ENCODE results near the gene SDCBP2. TPM values are rescaled to one million over a fixed set of nuclear protein-coding genes. Genes with fewer than 3 reads are reported as not detected.

The SDCBP2 gene
- total RNA-seq, 2 donors from 2014 or later = 1.5 to 5.1 TPM

DNA sequence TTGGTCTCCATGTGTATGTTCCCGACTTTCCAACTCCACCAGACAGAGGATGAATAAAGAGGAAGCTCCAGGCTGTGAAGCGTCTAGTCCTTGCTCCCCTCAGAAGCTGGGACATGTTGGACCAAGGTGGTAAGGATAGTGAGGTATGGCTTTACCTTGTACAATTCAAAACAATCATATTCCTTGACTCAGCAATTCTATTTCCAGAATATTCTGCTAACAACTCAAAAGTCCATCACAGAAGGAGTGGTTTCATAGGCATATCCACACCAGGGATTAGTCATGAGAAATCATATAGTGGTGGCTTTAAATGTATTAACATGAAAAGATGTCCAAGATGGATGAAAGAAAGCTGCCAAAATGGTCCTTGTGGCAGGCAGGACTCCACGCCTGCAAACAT, 44.1 kb upstream of the SDCBP2 start:
- WGBS, 2 experiments (ENCODE audit: insufficient coverage in 1 of 2, insufficient read length in 1 of 2) = 100% methylated on average over 2 of the region's 3 CpGs; no CpG with 5 or more reads in 1 of the 2 experiments
- DNase-seq = no peak
- Histone ChIP-seq H3K9me3 (ENCODE audit: control insufficient read depth, low read length) (no peaks in the 10 kb centered on the region), H3K27me3 (ENCODE audit: control insufficient read depth, insufficient read depth, low read length, poor library complexity, severe bottlenecking) (no peaks in the 10 kb centered on the region), H3K4me1 (ENCODE audit: control insufficient read depth, insufficient read depth, low read length) (peaks cover 8% of the 10 kb centered on the region), H3K9ac (ENCODE audit: extremely low read depth, low read length, poor library complexity, severe bottlenecking) (no peak overlapping the region), H3K4me3 (ENCODE audit: low read length) (no peak overlapping the region), H3K27ac (ENCODE audit: low read depth, low read length) (no peak overlapping the region), H3K36me3 (ENCODE audit: control insufficient read depth, insufficient read depth, low read length) (peaks cover 51% of the 10 kb centered on the region)
- no peaks in the 10 kb centered on the region for H3K27me3 Mint-ChIP-seq (ENCODE audit: insufficient read depth)
- TF ChIP-seq, protein P1, sequence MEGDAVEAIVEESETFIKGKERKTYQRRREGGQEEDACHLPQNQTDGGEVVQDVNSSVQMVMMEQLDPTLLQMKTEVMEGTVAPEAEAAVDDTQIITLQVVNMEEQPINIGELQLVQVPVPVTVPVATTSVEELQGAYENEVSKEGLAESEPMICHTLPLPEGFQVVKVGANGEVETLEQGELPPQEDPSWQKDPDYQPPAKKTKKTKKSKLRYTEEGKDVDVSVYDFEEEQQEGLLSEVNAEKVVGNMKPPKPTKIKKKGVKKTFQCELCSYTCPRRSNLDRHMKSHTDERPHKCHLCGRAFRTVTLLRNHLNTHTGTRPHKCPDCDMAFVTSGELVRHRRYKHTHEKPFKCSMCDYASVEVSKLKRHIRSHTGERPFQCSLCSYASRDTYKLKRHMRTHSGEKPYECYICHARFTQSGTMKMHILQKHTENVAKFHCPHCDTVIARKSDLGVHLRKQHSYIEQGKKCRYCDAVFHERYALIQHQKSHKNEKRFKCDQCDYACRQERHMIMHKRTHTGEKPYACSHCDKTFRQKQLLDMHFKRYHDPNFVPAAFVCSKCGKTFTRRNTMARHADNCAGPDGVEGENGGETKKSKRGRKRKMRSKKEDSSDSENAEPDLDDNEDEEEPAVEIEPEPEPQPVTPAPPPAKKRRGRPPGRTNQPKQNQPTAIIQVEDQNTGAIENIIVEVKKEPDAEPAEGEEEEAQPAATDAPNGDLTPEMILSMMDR (conservative IDR thresholded peaks at IDR 0.05) = no peak
- peaks cover 12% of the 10 kb centered on the region for H3K4me1 Mint-ChIP-seq
- no peak overlapping the region for H3K4me3 Mint-ChIP-seq
- no peaks in the 10 kb centered on the region for H3K9me3 Mint-ChIP-seq
- peaks cover 41% of the 10 kb centered on the region for H3K36me3 Mint-ChIP-seq (ENCODE audit: low read depth)
- no peak overlapping the region for H3K27ac Mint-ChIP-seq

DNA sequence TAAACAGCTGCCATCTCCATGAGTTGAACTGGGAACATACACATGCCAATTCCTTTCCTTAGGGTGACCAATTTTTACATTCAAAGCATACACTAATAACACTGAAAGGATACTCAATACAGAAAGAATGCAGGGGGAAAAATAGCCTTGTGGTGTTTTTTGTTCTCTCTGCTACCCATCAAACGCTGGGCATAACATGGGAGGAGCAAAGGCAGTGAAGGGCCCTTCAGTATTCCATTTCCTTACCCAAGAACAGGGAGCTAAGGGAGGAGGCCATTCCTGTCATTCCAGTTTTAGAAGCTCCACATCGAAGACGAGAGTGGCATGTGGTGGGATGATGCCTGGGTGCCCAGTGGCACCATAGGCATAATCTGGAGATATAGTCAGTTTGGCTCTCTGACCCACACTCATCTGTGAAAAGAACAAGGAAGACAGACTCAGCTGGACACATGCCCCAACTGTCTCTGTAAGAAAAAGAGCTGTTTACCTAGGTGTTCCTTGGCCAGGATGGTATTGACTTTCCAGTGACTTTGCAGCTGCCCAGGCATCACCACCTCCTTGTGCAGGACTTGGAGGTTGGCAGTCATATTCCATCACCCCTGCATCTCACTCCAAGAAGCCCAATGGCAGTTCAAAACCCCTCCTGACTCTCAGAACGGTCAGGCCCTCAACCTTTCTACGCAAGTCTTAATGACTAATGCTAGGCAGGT, 43.0 kb upstream of the SDCBP2 start:
- H3K27me3 ChIP-seq (ENCODE audit: control insufficient read depth, insufficient read depth, low read length, poor library complexity, severe bottlenecking) = no peaks in the 10 kb centered on the region
- no peak overlapping the region for H3K4me3 Mint-ChIP-seq
- H3K9me3 ChIP-seq (ENCODE audit: control insufficient read depth, low read length) = no peaks in the 10 kb centered on the region
- WGBS, 2 experiments (ENCODE audit: insufficient coverage in 1 of 2, insufficient read length in 1 of 2) = 97 to 100% methylated on average over 1 to 3 of the region's 5 CpGs
- no peak overlapping the region for H3K4me3 ChIP-seq (ENCODE audit: low read length)
- H3K27me3 Mint-ChIP-seq (ENCODE audit: insufficient read depth) = no peaks in the 10 kb centered on the region
- no peak overlapping the region for H3K27ac ChIP-seq (ENCODE audit: low read depth, low read length)
- H3K4me1 Mint-ChIP-seq = peaks cover 6% of the 10 kb centered on the region
- H3K27ac Mint-ChIP-seq = no peak overlapping the region
- peaks cover 51% of the 10 kb centered on the region for H3K36me3 Mint-ChIP-seq (ENCODE audit: low read depth)
- H3K36me3 ChIP-seq (ENCODE audit: control insufficient read depth, insufficient read depth, low read length) = peaks cover 62% of the 10 kb centered on the region
- H3K9ac ChIP-seq (ENCODE audit: extremely low read depth, low read length, poor library complexity, severe bottlenecking) = no peak overlapping the region
- DNase-seq = no peak
- no peaks in the 10 kb centered on the region for H3K9me3 Mint-ChIP-seq
- H3K4me1 ChIP-seq (ENCODE audit: control insufficient read depth, insufficient read depth, low read length) = peaks cover 6% of the 10 kb centered on the region
- TF ChIP-seq, protein P1 (conservative IDR thresholded peaks at IDR 0.05) = no peak

DNA sequence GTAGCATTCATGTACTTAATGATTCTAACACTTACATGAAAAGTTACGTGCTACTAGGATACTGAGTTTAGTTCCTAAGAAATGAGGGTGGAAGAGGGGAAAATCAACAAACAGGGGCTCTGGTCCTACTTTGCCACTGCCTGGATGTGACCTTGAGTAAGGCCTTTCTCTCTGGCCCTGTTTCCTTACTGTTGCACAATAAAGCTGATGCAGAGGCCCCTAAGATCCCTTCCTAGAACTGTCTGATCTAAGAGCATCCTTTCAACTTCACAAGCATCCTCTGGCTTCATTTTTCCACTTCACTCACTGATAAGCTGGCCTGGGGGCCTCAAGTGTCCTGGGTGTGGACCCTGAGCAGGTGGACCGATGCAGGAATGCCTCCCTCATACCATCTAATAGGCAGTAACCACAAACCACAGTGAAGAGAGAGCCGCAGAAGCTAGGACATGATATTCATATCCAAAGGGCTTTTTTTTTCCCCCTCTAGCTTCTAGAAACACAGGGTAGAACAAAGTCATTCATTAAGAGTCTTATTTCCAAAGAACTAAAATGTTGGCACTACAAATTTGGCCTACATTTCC, 42.4 kb upstream of the SDCBP2 start:
- no peak overlapping the region for H3K4me3 Mint-ChIP-seq
- H3K27me3 Mint-ChIP-seq (ENCODE audit: insufficient read depth) = no peaks in the 10 kb centered on the region
- WGBS, 2 experiments (ENCODE audit: insufficient coverage in 1 of 2, insufficient read length in 1 of 2) = 94 to 99% methylated on average over 3 of the region's 3 CpGs

More for the DNA sequence above, 42.4 kb upstream of the SDCBP2 start:
- no peaks in the 10 kb centered on the region for H3K9me3 Mint-ChIP-seq
- Histone ChIP-seq H3K9ac (ENCODE audit: extremely low read depth, low read length, poor library complexity, severe bottlenecking) (no peak overlapping the region), H3K4me3 (ENCODE audit: low read length) (no peak overlapping the region), H3K27me3 (ENCODE audit: control insufficient read depth, insufficient read depth, low read length, poor library complexity, severe bottlenecking) (no peaks in the 10 kb centered on the region), H3K27ac (ENCODE audit: low read depth, low read length) (no peak overlapping the region), H3K36me3 (ENCODE audit: control insufficient read depth, insufficient read depth, low read length) (peaks cover 63% of the 10 kb centered on the region), H3K9me3 (ENCODE audit: control insufficient read depth, low read length) (no peaks in the 10 kb centered on the region), H3K4me1 (ENCODE audit: control insufficient read depth, insufficient read depth, low read length) (peaks cover 6% of the 10 kb centered on the region)
- peaks cover 6% of the 10 kb centered on the region for H3K4me1 Mint-ChIP-seq
- H3K27ac Mint-ChIP-seq = no peak overlapping the region
- DNase-seq = no peak
- TF ChIP-seq, protein P1 (conservative IDR thresholded peaks at IDR 0.05) = no peak
- H3K36me3 Mint-ChIP-seq (ENCODE audit: low read depth) = peaks cover 53% of the 10 kb centered on the region
